Omental fat pad (tissue), 4 donors: ENCODE measurements around the gene TTLL10. TPM values are rescaled to one million over a fixed set of nuclear protein-coding genes. Genes with fewer than 3 reads are reported as not detected.
A peak's percentile ranks its signal among the peaks of the same experiment; 100 is the strongest.

ENCODE experiments used
- ATAC-seq: fragments of 150-250 bp; one replicate; pipeline ENCODE4 v1.9.1; 2016; ENCODE audit warnings: mild to moderate bottlenecking, moderate library complexity; ENCODE audit not compliant: low FRiP score
- DNase-seq: peaks from one replicate; pipeline ENCODE4 v3.0.0-alpha.2; 2019; ENCODE audit warnings: low spot score
- CTCF ChIP-seq, 3 donors: fragments of 450-650 bp; IDR thresholded peaks; one replicate each; pipeline ENCODE4 v1.5.1; 2016 to 2017; ENCODE audit warnings: antibody characterized with exemption in 3 of 3, mild to moderate bottlenecking in 3 of 3, moderate library complexity in 2 of 3
- small RNA-seq: library from RNA; depleted of rRNA; stranded (forward); fragments of <200 nt; gene quantifications from one replicate; pipeline ENCODE3, GENCODE V24; 2016
- total RNA-seq, 4 donors: library from RNA; depleted of rRNA; stranded (reverse); fragments of >200 nt; gene quantifications; one replicate each; pipeline ENCODE4 v1.1.0, GENCODE V29; 2016

TTLL10 gene
- total RNA-seq, 4 donors from 2014 or later: 0.48 to 1.0 (median 0.95) TPM; not detected in 1

- ATAC-seq (no peak), DNase-seq (no peak)
- no peak for TF ChIP-seq CTCF (IDR thresholded peaks at IDR 0.05)
Measured at GRCh38 chr1:1244192-1244811, 70.6 kb downstream of the TTLL10 start.

GRCh38 chr1:1245178-1245816, 71.6 kb downstream of the TTLL10 start:
- TF ChIP-seq CTCF (IDR thresholded peaks at IDR 0.05): no peak
- DNase-seq (no peak), ATAC-seq (no peak)

- DNase-seq (no peak), ATAC-seq (no peak)
- no peak for TF ChIP-seq CTCF (IDR thresholded peaks at IDR 0.05)
Measured at GRCh38 chr1:1245817-1246576, 72.3 kb downstream of the TTLL10 start.

- DNase-seq: no peak
- TF ChIP-seq CTCF (IDR thresholded peaks at IDR 0.05): no peak
- ATAC-seq: peak; percentile 41
Measured at GRCh38 chr1:1246577-1247340, 73.1 kb downstream of the TTLL10 start, which contains the start of gene C1QTNF12. C1QTNF12 (minus strand) TSS chr1:1246722; CDS start chr1:1246690, 32 bp downstream.

- TF ChIP-seq CTCF (IDR thresholded peaks at IDR 0.05): no peak
- ATAC-seq: no peak
- DNase-seq: no peak
Measured at GRCh38 chr1:1247341-1247913, 73.7 kb downstream of the TTLL10 start.

Small RNAs within 50 kb of the gene (small RNA-seq; reads per million reads assigned to genes)
- gene MIR200A (1.5 reads per million, percentile 22 among the genes with 10 or more reads in this experiment), gene MIR200B (10.3 reads per million, percentile 88 among the genes with 10 or more reads in this experiment), gene MIR429 (not detected)

Other genes with a start within 250 kb of the TTLL10 start
- 1 to 10 TPM in 3 of 4 donors, under 1 TPM in 1; 0.96 to 7.7 (median 1.3) TPM for gene SAMD11, start 250.0 kb upstream of the TTLL10 start, total RNA-seq
- 10 to 100 TPM; 29.2 to 63.5 (median 31.3) TPM for gene NOC2L, start 214.6 kb upstream of the TTLL10 start, total RNA-seq
- 1 to 10 TPM; 3.4 to 6.8 (median 6.2) TPM for gene KLHL17, start 213.3 kb upstream of the TTLL10 start, total RNA-seq
- under 1 TPM in 3 of 4 donors, not detected in 1; 0.19 to 0.48 (median 0.25) TPM for gene PLEKHN1, start 207.4 kb upstream of the TTLL10 start, total RNA-seq
- 1 to 10 TPM in 1 of 4 donors, under 1 TPM in 1, not detected in 2; 0.36 to 1.4 TPM for gene PERM1, start 191.8 kb upstream of the TTLL10 start, total RNA-seq
- 10 to 100 TPM; 17.8 to 30.0 (median 22.6) TPM for gene HES4, start 173.8 kb upstream of the TTLL10 start, total RNA-seq
- 10 to 100 TPM; 27.7 to 84.3 (median 32.6) TPM for gene ISG15, start 160.4 kb upstream of the TTLL10 start, total RNA-seq
- gene AGRN, start 153.8 kb upstream of the TTLL10 start, total RNA-seq: 10 to 100 TPM; 17.2 to 42.3 (median 22.6) TPM
- gene RNF223, start 99.6 kb upstream of the TTLL10 start, total RNA-seq: not detected
- 10 to 100 TPM in 2 of 4 donors, 1 to 10 TPM in 2; 5.6 to 12.0 (median 9.5) TPM for gene C1orf159, start 57.8 kb upstream of the TTLL10 start, total RNA-seq
- 1 to 10 TPM in 2 of 4 donors, under 1 TPM in 1, not detected in 1; 0.44 to 2.8 (median 1.7) TPM for gene TNFRSF18, start 32.7 kb downstream of the TTLL10 start, total RNA-seq
- 10 to 100 TPM in 1 of 4 donors, 1 to 10 TPM in 3; 2.4 to 10.7 (median 5.9) TPM for gene TNFRSF4, start 40.3 kb downstream of the TTLL10 start, total RNA-seq
- gene SDF4, start 58.1 kb downstream of the TTLL10 start, total RNA-seq: 100 to 1,000 TPM in 2 of 4 donors, 10 to 100 TPM in 2; 78.3 to 122 (median 98.8) TPM
- gene B3GALT6, start 58.4 kb downstream of the TTLL10 start, total RNA-seq: 10 to 100 TPM; 14.6 to 27.1 (median 22.1) TPM
- gene C1QTNF12, start 72.8 kb downstream of the TTLL10 start, total RNA-seq: 1 to 10 TPM in 3 of 4 donors, not detected in 1; 1.0 to 5.2 (median 1.8) TPM
- gene UBE2J2, start 100.0 kb downstream of the TTLL10 start, total RNA-seq: 10 to 100 TPM; 30.4 to 50.3 (median 42.9) TPM
- 1 to 10 TPM in 3 of 4 donors, under 1 TPM in 1; 0.96 to 4.9 (median 2.7) TPM for gene SCNN1D, start 106.6 kb downstream of the TTLL10 start, total RNA-seq
- 10 to 100 TPM; 19.2 to 41.8 (median 38.1) TPM for gene ACAP3, start 134.1 kb downstream of the TTLL10 start, total RNA-seq
- 10 to 100 TPM; 15.7 to 26.0 (median 17.5) TPM for gene PUSL1, start 134.7 kb downstream of the TTLL10 start, total RNA-seq
- 100 to 1,000 TPM in 1 of 4 donors, 10 to 100 TPM in 3; 71.9 to 103 (median 86.2) TPM for gene INTS11, start 150.8 kb downstream of the TTLL10 start, total RNA-seq
- gene CPTP, start 150.9 kb downstream of the TTLL10 start, total RNA-seq: 10 to 100 TPM in 2 of 4 donors, 1 to 10 TPM in 2; 8.5 to 18.6 (median 11.5) TPM
- gene TAS1R3, start 157.4 kb downstream of the TTLL10 start, total RNA-seq: under 1 TPM; 0.12 to 0.32 (median 0.16) TPM
- gene DVL1, start 175.5 kb downstream of the TTLL10 start, total RNA-seq: 10 to 100 TPM; 56.6 to 65.0 (median 61.8) TPM
- gene MXRA8, start 184.7 kb downstream of the TTLL10 start, total RNA-seq: 100 to 1,000 TPM in 1 of 4 donors, 10 to 100 TPM in 3; 78.2 to 147 (median 83.3) TPM
- 100 to 1,000 TPM in 3 of 4 donors, 10 to 100 TPM in 1; 96.3 to 115 (median 105) TPM for gene AURKAIP1, start 201.3 kb downstream of the TTLL10 start, total RNA-seq
- gene CCNL2, start 225.5 kb downstream of the TTLL10 start, total RNA-seq: 100 to 1,000 TPM; 142 to 273 (median 204) TPM
- 100 to 1,000 TPM; 106 to 170 (median 136) TPM for gene MRPL20, start 233.4 kb downstream of the TTLL10 start, total RNA-seq
- 1 to 10 TPM; 2.6 to 7.3 (median 3.8) TPM for gene ANKRD65, start 247.4 kb downstream of the TTLL10 start, total RNA-seq